HG03103 (cell line): Measurements from ENCODE around the gene SSH2.
A peak's percentile ranks its signal among the peaks of the same experiment; 100 is the strongest.

ENCODE experiments used
- ATAC-seq: cut with Tn5 transposase; IDR thresholded peaks from one replicate; pipeline ENCODE4 v1.9.1; 2021; ENCODE audit warnings: low read depth; ENCODE audit not compliant: unreplicated experiment

Gene SSH2

GRCh38 chr17:29595107-29595942 lies 334.7 kb downstream of the SSH2 start:
- ATAC-seq, result no peak

GRCh38 chr17:29594519-29595090 lies 335.4 kb downstream of the SSH2 start:
- ATAC-seq, result no peak

- ATAC-seq, result no peak
Measured at GRCh38 chr17:29593591-29594518, 336.2 kb downstream of the SSH2 start.

- no peak for ATAC-seq
Measured at GRCh38 chr17:29592850-29593551, 337.0 kb downstream of the SSH2 start, which contains the start of gene ANKRD13B. TSS of gene ANKRD13B (plus strand) at chr17:29593132. CDS start at chr17:29593622, 490 bp downstream.

GRCh38 chr17:29591737-29592608 lies 338.1 kb downstream of the SSH2 start:
- ATAC-seq, result no peak

GRCh38 chr17:29591146-29591736 lies 338.8 kb downstream of the SSH2 start:
- no peak for ATAC-seq

GRCh38 chr17:29590411-29591145 lies 339.4 kb downstream of the SSH2 start:
- no peak for ATAC-seq

GRCh38 chr17:29589524-29590410 lies 340.3 kb downstream of the SSH2 start, which contains the start of gene GIT1:
TSS of gene GIT1 (minus strand) at chr17:29589648. CDS start at chr17:29589378, 270 bp downstream.
- ATAC-seq, result peak; percentile 49

GRCh38 chr17:29588562-29589411 lies 341.2 kb downstream of the SSH2 start:
- ATAC-seq, result no peak

- no peak for ATAC-seq
Measured at GRCh38 chr17:29588017-29588561, 341.9 kb downstream of the SSH2 start.

GRCh38 chr17:29587591-29587990 lies 342.4 kb downstream of the SSH2 start:
- ATAC-seq, result no peak

GRCh38 chr17:29586676-29587469 lies 343.2 kb downstream of the SSH2 start:
- no peak for ATAC-seq

- ATAC-seq, result no peak
Measured at GRCh38 chr17:29585080-29585751, 344.8 kb downstream of the SSH2 start.

GRCh38 chr17:29584452-29585079 lies 345.5 kb downstream of the SSH2 start:
- no peak for ATAC-seq
